NK-92 treated with Interleukin-12 subunit alpha and Interleukin-12 subunit beta, amount 100 ng/mL, for 24 hours (cell line): Measurements from ENCODE around the gene DPP4.

Experiments
- DNase-seq: peaks from one replicate; lab custom pipeline; 2025; lab: John Stamatoyannopoulos, UW

DPP4 gene

GRCh38 chr2:162073888-162074631 lies at the start of gene DPP4:
DPP4 (minus strand) TSS chr2:162074215; CDS start chr2:162073981, 234 bp downstream.
- DNase-seq, result peak; percentile 61

- no peak for DNase-seq
Observed at GRCh38 chr2:162118166-162119031, 44.4 kb upstream of the DPP4 start.

GRCh38 chr2:162116352-162116751 lies 42.3 kb upstream of the DPP4 start:
- DNase-seq, result no peak

- no peak for DNase-seq
Observed at GRCh38 chr2:162115076-162115475, 41.1 kb upstream of the DPP4 start.

- DNase-seq, result no peak
Observed at GRCh38 chr2:162114271-162114670, 40.3 kb upstream of the DPP4 start.

- peak; percentile 29 for DNase-seq
Observed at GRCh38 chr2:162113776-162114168, 39.8 kb upstream of the DPP4 start.

GRCh38 chr2:162113088-162113775 lies 39.2 kb upstream of the DPP4 start:
- no peak for DNase-seq

- DNase-seq, result no peak
Observed at GRCh38 chr2:162111958-162112850, 38.2 kb upstream of the DPP4 start.

GRCh38 chr2:162107361-162107901 lies 33.4 kb upstream of the DPP4 start:
- no peak for DNase-seq

- DNase-seq, result no peak
Observed at GRCh38 chr2:162106746-162107145, 32.7 kb upstream of the DPP4 start.

GRCh38 chr2:162106146-162106551 lies 32.1 kb upstream of the DPP4 start:
- DNase-seq, result no peak

GRCh38 chr2:162103443-162104009 lies 29.5 kb upstream of the DPP4 start:
- DNase-seq, result no peak

- DNase-seq, result no peak
Observed at GRCh38 chr2:162100579-162100978, 26.6 kb upstream of the DPP4 start.

GRCh38 chr2:162099836-162100235 lies 25.8 kb upstream of the DPP4 start:
- no peak for DNase-seq

GRCh38 chr2:162092658-162093556 lies 18.9 kb upstream of the DPP4 start:
- no peak for DNase-seq

GRCh38 chr2:162092008-162092390 lies 18.0 kb upstream of the DPP4 start:
- DNase-seq, result no peak

GRCh38 chr2:162091325-162092007 lies 17.5 kb upstream of the DPP4 start:
- no peak for DNase-seq

- no peak for DNase-seq
Observed at GRCh38 chr2:162090109-162090508, 16.1 kb upstream of the DPP4 start.

- DNase-seq, result no peak
Observed at GRCh38 chr2:162086904-162087303, 12.9 kb upstream of the DPP4 start.
